ENCODE data around the gene ZBTB24.

DNA sequence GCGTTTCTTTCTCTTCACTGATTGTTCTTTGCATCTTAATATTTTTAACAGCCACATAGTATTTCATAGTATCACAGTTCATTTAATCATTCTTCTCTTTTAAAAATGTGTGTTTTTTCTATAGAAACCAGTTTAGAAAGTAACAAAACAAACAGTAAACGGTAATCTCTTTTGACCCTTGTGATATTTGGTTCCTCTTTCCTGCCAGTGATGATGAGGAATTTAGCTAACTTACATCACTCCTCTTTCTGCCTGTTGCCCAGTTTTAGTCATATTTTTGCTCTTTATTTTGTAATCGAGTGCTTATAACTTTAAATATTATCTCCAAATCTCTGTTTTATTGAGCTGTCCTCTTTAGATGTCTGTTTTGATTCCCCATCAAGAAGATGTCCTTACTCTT is 38.1 kb upstream of the ZBTB24 start:
- TF ChIP-seq CTCF (IDR thresholded peaks at IDR 0.05; ENCODE audit: extremely low read depth in 1 of 2, insufficient read depth in 1 of 2, low read depth in 1 of 2, low read length in 2 of 2) (no peak), POLR2A (IDR thresholded peaks at IDR 0.05; ENCODE audit: low read depth, low read length) (no peak), MYC (IDR thresholded peaks at IDR 0.05; ENCODE audit: low read depth, low read length) (no peak), EZH2 (IDR thresholded peaks at IDR 0.05; ENCODE audit: borderline replicate concordance, low read depth, low read length, severe bottlenecking) (no peak), POLR2AphosphoS5 (IDR thresholded peaks at IDR 0.05; ENCODE audit: insufficient read depth, low read depth, low read length) (no peak), JUN (IDR thresholded peaks at IDR 0.05; ENCODE audit: borderline replicate concordance, insufficient read depth, insufficient read length, low read depth) (no peak)
- TF ChIP-seq, protein P1, sequence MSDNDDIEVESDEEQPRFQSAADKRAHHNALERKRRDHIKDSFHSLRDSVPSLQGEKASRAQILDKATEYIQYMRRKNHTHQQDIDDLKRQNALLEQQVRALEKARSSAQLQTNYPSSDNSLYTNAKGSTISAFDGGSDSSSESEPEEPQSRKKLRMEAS (IDR thresholded peaks at IDR 0.05; ENCODE audit: insufficient read depth, insufficient read length): no peak

Measured in endothelial cell of umbilical vein (primary cell).